Sciatic nerve (tissue), 2 donors: ENCODE measurements around the gene FIBCD1. TPM values are rescaled to one million over a fixed set of nuclear protein-coding genes. Genes with fewer than 3 reads are reported as not detected.
"Not testable (repeated sequence)": the region's sequence is repeated elsewhere in the genome, so short reads cannot be mapped to it uniquely, and the experiment has no call there.

Source experiments
- ATAC-seq: fragments of 200-7000 bp; cut with Tn5 transposase; one replicate; pipeline ENCODE4 v1.9.1; 2020; ENCODE audit warnings: mild to moderate bottlenecking, moderate library complexity
- DNase-seq: peaks from one replicate; pipeline ENCODE4 v3.0.0-alpha.2; 2020; ENCODE audit warnings: low spot score
- intact Hi-C: fragments of 100-400 bp; cut with DNase I; formaldehyde crosslinking; loops from one replicate; pipeline ENCODE4 v1.14.2; 2022
- total RNA-seq: library from RNA; stranded (reverse); fragmentation: NEBNext Ultra II Directional; extraction: Animal tissue kit (Norgen Biotek cat#: 25700); gene quantifications from one replicate; pipeline ENCODE4 v1.2.1, GENCODE V29; 2021
- donor health status: DM: no; HTN: no; CAD: no.
- donor health status: DM: no; HTN: no; CAD: no.

The FIBCD1 gene
- total RNA-seq, 1 donor from 2014 or later: not detected

DNA sequence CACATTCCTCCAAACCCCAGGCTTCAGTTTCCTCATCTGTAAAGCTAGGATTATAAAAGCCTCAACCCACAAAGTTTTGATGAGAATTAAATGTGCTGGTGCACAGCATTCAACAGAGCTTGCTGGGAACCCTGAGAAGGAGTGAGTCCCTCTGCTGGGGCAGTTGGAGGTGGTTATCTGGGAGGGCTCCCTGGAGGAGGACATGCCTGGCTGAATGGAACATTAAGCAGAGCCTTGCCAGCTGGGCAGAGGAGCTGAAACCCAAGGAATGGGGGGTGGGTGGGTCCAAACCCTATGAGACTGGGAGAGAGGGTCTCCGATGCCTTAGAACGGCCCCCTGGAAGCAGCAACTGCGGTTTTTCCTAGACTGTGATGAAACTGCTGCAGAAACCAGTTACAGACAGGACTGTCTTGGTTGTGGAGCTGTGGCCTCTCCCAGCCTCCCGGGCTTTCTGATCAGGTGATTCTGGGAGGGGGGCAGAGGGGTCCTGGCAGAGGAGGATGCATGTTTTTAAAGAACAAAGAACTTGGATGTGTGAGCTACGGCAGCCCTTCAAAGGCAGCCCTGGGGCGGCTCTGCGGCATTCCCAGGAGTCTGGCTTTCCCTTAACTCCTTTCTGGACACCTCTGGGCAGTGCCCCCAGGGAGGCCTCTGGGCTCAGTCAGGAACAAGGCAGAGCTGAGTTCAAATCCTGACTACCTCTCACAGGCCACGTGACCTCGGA, 20.8 kb downstream of the FIBCD1 start:
- intact Hi-C loops: no loop called here
- DNase-seq (no peak), ATAC-seq (no peak)

DNA sequence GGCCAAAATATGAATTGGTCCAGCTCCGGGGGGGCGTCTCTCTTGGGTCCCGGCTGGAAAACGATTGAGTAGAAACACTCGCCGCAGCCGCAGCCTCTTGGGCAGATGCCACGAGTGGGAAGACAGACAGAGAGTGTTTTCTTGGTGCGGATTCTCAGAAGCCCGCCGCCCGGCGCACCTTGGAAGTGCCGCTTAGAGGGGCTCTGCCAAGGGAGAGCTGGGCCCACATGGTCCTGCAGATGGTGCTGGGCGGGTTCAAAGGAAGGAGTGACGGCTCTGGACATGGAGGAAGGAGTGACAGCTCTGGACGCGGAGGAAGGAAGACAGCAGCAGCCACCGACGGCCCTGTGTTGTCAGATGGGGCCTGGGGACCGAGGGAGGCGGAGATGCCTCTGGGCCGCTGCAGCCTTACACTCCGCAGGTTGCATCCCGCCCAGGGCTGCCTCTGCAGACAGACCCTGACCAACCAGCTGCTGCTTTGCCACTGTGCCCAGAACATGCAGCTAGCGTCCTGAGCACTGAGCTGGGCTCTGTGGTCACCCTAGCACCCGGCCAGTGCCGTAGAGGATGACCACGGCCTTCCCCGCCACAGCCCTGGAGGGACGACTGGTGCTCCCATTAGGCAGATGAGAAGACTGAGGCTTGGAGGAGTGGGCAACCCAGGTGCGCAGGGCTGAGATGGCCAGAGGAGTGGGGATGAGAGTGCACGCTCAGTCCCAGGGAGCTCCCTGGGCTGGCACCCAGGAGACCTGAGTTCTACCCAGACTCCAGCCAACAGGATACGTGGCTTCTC, 21.7 kb downstream of the FIBCD1 start:
- ATAC-seq (no peak), DNase-seq (no peak)
- intact Hi-C loops: no loop called here

DNA sequence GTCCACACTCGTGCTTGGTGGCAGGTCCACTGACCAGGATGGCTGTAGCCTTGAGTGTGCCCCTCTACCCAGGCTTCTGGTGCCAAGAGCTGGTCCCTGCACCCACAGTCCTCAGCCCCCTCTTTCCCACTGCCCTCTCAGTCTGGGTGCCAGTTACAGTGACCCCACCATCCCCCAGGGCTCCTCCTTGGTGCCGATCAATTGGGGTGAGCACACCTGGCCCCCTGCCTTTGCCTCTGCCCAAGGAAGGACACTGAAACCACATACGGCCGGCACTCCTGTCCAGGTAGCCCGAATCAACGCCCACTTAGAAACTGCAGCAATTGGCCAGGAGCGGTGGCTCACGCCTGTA, 24.0 kb downstream of the FIBCD1 start:
- DNase-seq (no peak), ATAC-seq (no peak)
- intact Hi-C loops: no loop called here

DNA sequence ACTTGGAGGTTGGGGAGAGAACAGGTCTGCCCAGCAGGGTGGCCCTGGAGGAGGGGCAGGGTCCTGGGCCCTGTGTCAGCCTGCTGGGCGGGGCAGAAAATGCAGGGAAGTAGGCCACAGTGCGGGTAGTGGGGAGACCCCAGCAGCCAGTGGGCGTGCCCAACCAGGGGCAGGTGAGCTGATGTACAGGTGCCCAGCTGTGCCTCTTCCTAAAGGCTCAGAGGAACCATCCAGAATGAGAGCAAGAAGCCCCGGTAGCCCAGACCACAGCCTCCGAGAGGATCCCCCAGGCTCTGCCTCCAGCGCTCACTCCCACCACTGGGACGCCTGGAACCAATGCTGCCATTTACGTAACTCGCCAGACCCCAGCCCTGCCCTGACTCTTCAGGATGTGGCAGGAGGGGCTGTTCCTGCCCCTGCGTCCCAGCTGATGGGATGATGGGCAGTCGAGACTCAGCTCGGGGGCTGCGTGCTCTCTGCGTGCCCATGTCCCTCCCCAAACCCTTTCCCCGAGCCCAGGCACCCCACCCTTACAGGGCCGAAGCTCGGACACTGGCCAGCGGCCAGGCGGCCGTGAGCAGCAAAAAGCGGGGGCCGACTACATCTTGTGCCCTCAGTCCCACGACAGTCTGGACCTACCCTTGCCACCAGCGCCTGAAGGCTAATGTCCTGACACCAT, 24.5 kb downstream of the FIBCD1 start:
- DNase-seq: no peak
- ATAC-seq: no peak
- intact Hi-C loops: no loop called here

DNA sequence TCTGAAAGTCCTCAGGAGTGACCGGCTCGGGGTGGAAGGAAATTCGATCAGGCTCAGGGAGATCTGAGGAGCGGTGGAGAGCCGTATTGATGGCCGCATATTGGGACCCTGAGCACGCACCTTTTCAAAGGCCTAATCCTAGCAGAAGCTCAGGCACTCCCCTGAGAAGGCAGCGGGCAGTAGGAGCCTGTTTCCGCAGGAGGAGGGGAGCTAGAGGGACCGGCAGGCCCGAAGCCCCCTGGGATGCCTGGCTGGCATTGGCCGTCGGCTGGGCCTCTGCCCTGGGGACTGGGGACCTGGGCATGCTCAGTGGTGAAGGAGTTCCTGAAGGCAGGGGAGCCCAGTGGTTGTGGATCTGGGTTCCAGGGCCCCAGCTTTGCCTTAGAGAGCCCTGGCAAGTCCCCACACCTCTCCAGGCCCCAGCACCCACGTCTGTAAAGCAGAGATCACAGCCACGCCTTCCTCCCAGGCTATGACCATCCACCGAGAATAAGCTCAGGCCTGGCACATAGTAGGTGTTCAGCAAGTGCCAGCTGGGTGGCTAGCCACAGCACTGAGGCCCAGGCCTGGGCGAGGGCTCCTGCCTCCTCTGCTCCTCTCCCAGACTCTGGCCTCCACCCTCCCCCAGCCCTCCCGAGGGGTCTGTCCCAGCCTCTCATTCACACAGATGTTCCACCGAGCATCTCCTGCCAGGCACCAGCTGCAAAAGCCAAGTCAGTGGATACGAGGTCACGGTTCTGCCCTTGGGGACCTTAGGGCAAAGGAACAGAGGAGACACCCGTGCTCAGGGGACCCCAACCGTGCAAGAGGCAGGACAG, 25.2 kb downstream of the FIBCD1 start:
- no peak for ATAC-seq
- DNase-seq: no peak
- intact Hi-C loops: no loop called here

DNA sequence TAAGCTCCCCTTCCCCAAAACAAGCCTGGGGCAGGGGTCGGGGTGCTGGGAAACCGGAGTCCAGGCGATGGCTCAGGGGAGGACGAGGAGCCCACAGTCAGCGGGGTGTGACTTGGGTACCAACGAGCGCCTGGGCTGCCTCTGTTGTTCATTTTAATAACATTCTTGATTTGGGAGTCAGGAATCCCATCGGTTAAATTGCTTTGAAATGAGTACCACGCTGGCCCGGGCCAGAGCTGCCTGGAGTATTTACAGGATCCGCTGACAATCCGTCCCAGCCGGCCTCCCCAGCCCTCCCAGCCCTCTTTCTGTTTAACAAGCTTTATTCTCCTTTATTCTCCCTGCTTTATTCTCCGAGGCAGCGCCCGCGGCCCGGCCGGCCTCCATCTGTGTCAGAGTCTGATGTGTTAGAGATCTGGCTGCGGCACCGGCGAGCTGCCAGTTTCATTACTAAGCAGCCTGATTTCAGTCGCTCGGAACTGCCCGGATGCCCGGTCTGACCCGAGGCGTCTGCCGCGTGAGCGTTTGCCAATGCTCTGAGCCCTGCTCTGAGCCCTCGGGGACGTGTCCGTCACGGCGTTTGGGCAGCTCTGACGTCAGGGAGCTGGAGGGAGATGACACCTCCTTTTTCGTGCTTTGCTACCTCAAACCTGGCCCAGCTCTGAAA, 26.0 kb downstream of the FIBCD1 start:
- DNase-seq: no peak
- intact Hi-C loops: no loop called here
- peak; percentile 64 for ATAC-seq

DNA sequence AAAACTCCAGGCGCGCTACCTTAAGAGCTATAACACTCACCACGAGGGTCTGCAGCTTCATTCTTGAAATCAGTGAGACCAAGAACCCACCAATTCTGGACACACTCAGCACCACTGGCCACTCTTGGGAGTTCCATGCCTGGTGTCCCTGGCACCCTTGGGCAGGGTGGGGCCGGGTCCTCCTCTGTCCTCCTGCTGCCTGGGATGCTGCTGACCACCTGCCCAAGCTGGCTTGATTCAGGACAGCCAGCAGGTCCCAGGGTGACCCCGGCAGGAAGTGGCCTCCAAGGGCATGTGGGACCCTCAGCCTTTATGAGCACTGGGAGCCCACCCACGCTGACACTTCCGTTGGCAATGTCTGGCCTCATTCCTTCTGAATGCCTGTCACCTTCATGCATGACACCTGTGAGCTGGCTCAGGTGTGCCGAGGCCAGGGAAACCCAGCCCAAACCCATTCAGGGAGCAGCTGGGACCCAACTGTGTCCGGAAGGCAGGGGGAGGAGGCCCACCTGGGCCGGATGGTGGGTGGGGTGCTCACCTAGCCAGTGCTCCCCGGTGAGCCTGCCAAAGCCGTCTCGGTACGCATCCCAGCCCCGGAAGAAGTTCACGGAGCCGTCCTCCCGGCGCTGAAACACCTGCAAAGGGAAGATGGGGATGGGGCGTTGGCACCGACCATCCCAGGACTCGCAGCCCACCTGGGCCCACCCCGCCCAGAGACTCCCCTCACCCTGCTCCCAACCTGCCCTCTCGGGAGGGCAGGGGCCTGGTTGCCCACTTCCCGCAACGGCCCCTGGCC, 27.6 kb downstream of the FIBCD1 start:
- ATAC-seq (no peak), DNase-seq (no peak)
- intact Hi-C loops: no loop called here

DNA sequence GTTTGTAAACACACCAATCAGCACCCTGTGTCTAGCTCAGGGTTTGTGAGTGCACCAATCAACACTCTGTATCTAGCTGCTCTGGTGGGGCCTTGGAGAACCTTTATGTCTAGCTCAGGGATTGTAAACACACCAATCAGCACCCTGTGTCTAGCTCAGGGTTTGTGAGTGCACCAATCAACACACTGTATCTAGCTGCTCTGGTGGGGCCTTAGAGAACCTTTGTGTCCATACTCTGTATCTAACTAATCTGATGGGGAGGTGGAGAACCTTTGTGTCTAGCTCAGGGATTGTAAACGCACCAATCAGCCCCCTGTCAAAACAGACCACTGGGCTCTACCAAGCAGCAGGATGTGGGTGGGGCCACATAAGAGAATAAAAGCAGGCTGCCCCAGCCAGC, 28.4 kb downstream of the FIBCD1 start:
- ATAC-seq, intact Hi-C loops, DNase-seq: not testable (repeated sequence)

DNA sequence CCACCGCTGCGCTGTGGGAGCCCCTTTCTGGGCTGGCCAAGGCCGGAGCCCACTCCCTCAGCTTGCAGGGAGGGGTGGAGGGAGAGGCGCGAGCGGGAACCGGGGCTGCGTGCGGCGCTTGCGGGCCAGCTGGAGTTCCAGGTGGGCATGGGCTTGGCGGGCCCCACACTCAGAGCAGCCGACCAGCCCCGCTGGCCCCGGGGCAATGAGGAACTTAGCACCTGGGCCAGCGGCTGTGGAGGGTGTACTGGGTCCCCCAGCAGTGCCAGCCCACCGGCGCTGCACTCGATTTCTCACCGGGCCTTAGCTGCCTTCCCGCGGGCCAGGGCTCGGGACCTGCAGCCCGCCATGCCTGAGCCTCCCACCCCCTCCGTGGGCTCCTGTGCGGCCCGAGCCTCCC, 29.0 kb downstream of the FIBCD1 start:
- intact Hi-C loops, DNase-seq, ATAC-seq: not testable (repeated sequence)

DNA sequence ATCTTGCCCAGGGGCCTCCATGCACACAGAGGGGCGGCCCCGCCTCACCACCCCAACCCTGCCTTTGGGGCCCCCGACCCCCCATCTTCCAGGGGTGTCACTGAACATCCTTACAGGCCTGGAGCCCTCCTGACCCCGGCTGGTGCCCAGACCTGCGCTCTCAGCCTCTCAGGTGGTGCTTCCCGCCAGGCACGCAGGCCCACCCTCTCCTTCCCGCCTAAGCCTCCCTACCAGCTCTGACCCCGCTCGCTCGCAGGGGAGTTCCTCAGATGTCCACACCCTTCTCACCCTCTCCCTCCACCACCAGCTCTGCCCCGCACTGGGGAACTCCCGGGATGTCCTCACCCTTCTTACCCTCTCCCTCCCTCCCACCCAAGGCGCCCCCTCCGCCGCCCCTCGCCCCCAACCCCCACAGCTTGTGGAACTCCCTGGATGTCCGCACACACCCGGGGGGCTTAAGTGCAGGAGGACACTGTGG, 30.1 kb downstream of the FIBCD1 start:
- no peak for ATAC-seq
- DNase-seq: no peak
- intact Hi-C loops: no loop called here

DNA sequence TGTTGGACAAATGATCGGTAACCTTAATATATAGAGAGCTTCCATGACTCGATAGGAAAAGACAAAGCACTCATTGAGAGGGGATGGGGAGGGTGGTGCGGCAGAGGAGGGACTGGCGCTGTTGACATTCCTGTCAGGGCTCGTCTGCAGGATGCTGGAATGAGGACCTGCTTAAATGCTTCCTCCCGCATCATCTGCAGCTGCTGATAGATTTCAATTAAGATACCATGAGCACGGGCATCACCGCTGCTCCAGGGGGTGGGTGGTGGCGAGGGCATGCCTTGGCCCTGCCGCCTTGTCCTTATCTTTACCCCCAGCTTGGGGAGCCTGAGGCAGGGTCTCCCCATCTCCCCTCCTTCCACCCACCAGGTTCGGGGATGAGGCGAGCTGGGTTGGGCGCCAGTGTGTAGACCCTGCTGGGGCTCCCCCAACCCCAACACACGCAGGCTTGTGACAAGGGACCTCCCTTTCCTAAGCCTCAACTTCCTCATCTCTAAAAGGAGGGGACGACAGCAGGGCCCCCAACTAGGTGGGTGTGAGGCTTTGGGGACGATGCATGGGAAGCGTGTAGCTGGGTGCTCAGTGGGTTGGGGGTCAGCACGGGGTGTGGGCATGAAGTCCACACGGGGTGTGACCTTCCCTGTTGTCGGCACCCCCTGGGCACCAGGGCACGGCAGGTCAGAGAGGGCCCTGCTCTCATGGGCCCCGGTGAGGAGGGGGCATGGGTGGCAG, 30.7 kb downstream of the FIBCD1 start:
- DNase-seq (no peak), ATAC-seq (peak; percentile 24)
- intact Hi-C loops: no loop called here

DNA sequence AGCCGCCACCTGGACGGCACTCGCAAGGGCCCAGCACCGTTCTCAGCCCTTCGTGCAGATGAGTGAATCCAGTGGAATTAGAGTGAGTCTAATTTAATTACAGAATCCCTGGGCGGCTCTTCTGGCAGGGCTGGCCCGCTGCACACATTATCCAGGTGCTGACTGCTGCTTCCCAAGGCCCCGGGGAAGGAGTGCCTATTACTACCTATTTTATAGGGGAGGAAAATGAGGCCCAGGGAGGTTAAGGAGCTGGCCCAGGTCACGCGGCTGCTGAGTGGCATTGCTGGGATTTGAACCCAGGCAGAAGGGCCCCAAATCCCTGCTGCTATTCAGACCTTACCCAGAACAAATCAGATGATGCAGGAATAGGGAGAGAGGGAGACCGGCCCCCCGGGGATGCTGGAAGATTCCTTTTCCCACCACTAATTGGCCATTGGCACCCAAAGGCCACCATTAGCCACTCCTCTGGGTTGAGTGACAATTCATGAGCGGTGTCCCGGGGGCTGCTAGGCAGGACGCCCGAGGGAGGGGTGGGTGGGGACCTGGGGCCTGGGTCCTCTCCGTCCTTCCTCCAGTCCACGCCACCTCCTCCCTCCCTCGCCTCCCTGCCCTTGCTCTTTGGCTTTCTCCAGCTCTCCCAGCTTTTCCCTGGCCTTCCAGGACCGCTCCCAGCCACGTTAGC, 32.2 kb downstream of the FIBCD1 start:
- no peak for ATAC-seq
- intact Hi-C loops: no loop called here
- DNase-seq: no peak

DNA sequence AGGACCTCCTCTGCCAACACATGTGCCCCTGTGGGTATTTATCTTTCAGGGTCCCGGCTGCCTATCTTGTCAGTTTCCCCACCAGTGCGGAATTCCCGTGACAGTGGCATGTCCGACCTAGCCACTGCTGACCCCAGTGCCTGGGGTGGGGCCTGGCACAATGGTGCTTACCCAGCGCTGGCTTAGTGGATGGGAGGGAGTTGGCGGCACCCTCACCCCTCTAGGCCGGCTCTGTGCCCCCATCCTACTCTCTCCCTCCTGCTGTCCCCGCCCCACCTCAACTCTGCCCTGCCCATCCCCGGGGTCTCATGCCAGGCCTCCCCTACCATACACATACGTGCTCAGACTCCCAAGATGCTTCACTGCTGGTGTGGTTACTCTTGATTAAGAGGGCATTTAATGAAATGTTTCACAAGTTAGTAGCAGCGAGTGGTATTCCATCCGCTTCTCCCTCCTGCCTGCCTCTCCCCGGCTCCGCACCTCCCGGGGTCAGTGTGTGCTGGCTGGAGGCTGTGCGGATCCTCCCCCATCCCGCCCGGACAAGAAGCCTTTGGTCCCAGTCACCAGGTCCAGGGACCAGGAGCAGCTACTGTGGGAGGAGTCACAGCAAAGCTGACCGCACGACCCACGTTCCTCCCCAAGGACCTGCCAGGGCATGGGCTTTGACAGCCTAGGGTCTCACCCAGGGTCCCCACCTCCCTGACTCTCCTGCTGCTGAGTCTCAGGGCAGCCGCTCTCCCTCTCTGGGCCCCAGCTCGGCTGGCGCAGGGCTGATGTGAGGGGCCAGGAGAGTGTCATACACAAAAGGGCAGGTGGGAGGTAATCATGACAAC, 32.9 kb downstream of the FIBCD1 start:
- no peak for ATAC-seq
- DNase-seq: no peak
- intact Hi-C loops: no loop called here

DNA sequence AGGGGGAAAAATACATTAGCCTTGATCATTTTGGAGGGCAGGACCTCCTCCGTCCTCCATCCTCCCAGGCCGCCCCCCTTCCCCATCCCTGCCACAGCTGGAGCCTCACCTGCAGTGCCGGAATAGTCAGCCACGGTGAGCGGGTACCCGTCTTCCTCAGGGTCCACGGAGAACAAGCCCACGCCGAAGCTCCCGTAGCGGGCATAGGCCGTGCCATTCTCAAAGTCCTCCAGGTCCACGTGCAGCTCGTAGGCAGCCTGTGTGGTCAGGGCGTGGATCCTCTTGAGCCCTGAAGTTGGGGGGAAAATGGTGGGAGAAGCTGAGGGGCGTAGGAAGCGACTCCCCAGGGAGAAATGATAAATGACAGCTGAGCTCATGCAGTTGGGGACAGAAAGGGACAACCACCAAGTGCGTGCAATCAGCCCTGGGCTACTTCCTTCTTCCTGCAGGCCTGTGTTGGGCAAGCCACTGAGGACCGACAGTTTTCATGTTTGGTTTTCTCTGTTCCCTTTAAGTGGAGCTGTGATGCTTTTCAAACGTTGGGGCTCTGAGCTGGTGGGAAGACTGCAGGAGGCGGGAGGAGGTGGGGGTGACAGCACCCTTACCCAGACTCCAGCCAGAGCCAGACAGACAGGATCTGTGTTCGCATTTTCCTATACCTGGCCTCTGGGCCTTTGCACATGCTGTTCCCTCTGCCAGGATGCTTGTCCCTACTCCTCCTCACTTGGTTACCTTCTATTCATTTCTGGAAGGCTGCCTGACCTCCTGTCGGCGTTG, 33.7 kb downstream of the FIBCD1 start:
- intact Hi-C loops: no loop called here
- ATAC-seq (no peak), DNase-seq (no peak)
